Measurements from ENCODE around the gene CRYGS. TPM values are rescaled to one million over a fixed set of nuclear protein-coding genes. Genes with fewer than 3 reads are reported as not detected.
"Not testable (repeated sequence)": the region's sequence is repeated elsewhere in the genome, so short reads cannot be mapped to it uniquely, and the experiment has no call there.

Gene CRYGS
- total RNA-seq, 2 donors from 2014 or later: 3.1 to 3.9 TPM

GRCh38 chr3:186569779-186570095 is 25.6 kb upstream of the CRYGS start:
- Mint-ChIP-seq H3K27ac (peak overlapping the region; percentile 93 to 99), H3K9me3 (no peaks in the 10 kb centered on the region), H3K36me3 (peaks cover 14 to 25% of the 10 kb centered on the region in 2 donors)
- no peak for DNase-seq (ENCODE audit: low spot score in 2 of 2)
- ATAC-seq: no peak

- not testable (repeated sequence) for H3K9me3 Mint-ChIP-seq
- H3K36me3 Mint-ChIP-seq: peaks cover 11 to 24% of the 10 kb centered on the region in 2 donors
- H3K27ac Mint-ChIP-seq: peak overlapping the region; percentile 93 to 99
These were observed 25.2 kb upstream of the CRYGS start for GRCh38 chr3:186569361-186569760.

GRCh38 chr3:186567072-186567921 is 23.1 kb upstream of the CRYGS start, which contains the start of gene TBCCD1:
Gene TBCCD1, minus strand, starts transcription at chr3:186567339. Its CDS starts 3,010 bp downstream, at chr3:186564329.
- ATAC-seq: peak; percentile 64
- Mint-ChIP-seq H3K9me3 (no peaks in the 10 kb centered on the region), H3K27ac (peak within 1 kb of the TSS; percentile 95 to 96), H3K36me3 (peaks cover 11 to 17% of the 10 kb centered on the region in 2 donors)
- DNase-seq (ENCODE audit: low spot score in 2 of 2): peak; percentile 94 to 100

More at GRCh38 chr3:186569361-186569760, 25.2 kb upstream of the CRYGS start:
- ATAC-seq; DNase-seq (ENCODE audit: low spot score in 2 of 2): not testable (repeated sequence)

GRCh38 chr3:186566772-186567071 is 22.5 kb upstream of the CRYGS start:
- Mint-ChIP-seq H3K36me3 (peaks cover 11 to 17% of the 10 kb centered on the region in 2 donors), H3K9me3 (no peaks in the 10 kb centered on the region), H3K27ac (peak overlapping the region; percentile 94 to 96)
- no peak for ATAC-seq
- DNase-seq (ENCODE audit: low spot score in 2 of 2): no peak

- H3K36me3 Mint-ChIP-seq: peaks cover 6 to 7% of the 10 kb centered on the region in 2 donors
- no peak for ATAC-seq
- DNase-seq (ENCODE audit: low spot score in 2 of 2): no peak
- H3K27ac Mint-ChIP-seq: peak overlapping the region in 1 of 2 donors; percentile 46
- no peaks in the 10 kb centered on the region for H3K9me3 Mint-ChIP-seq
These were observed 20.4 kb upstream of the CRYGS start for GRCh38 chr3:186564586-186564985.

- ATAC-seq (no peak), DNase-seq (ENCODE audit: low spot score in 2 of 2) (no peak)
- H3K9me3 Mint-ChIP-seq: no peaks in the 10 kb centered on the region
- peaks cover 5% of the 10 kb centered on the region in 2 donors for H3K36me3 Mint-ChIP-seq
- no peak overlapping the region for H3K27ac Mint-ChIP-seq
These were observed 8.3 kb upstream of the CRYGS start for GRCh38 chr3:186552408-186553031.

- ATAC-seq (no peak), DNase-seq (ENCODE audit: low spot score in 2 of 2) (no peak)
- Mint-ChIP-seq H3K27ac (no peak overlapping the region), H3K36me3 (peaks cover 5% of the 10 kb centered on the region in 2 donors), H3K9me3 (no peaks in the 10 kb centered on the region)
These were observed 7.2 kb upstream of the CRYGS start for GRCh38 chr3:186551387-186551786.

GRCh38 chr3:186549497-186549896 is 5.3 kb upstream of the CRYGS start:
- Mint-ChIP-seq H3K36me3 (peaks cover 0 to 5% of the 10 kb centered on the region in 2 donors), H3K27ac (no peak overlapping the region), H3K9me3 (no peaks in the 10 kb centered on the region)
- DNase-seq (ENCODE audit: low spot score in 2 of 2) (no peak), ATAC-seq (no peak)

GRCh38 chr3:186540835-186541226 is 3.3 kb downstream of the CRYGS start:
- DNase-seq (ENCODE audit: low spot score in 2 of 2) (no peak), ATAC-seq (peak; percentile 6 to 22)
- H3K9me3 Mint-ChIP-seq: no peaks in the 10 kb centered on the region
- H3K36me3 Mint-ChIP-seq: peaks cover 0 to 7% of the 10 kb centered on the region in 2 donors
- H3K27ac Mint-ChIP-seq: peak overlapping the region; percentile 18 to 78

- ATAC-seq (peak; percentile 62 to 64), DNase-seq (ENCODE audit: low spot score in 2 of 2) (peak; percentile 78 to 86)
- peak overlapping the region; percentile 18 to 78 for H3K27ac Mint-ChIP-seq
- H3K36me3 Mint-ChIP-seq: peaks cover 0 to 7% of the 10 kb centered on the region in 2 donors
- no peaks in the 10 kb centered on the region for H3K9me3 Mint-ChIP-seq
These were observed 3.9 kb downstream of the CRYGS start for GRCh38 chr3:186540221-186540834.

GRCh38 chr3:186538779-186539178 is 5.4 kb downstream of the CRYGS start:
- DNase-seq (ENCODE audit: low spot score in 2 of 2) (no peak), ATAC-seq (peak; percentile 6 to 12)
- H3K9me3 Mint-ChIP-seq: no peaks in the 10 kb centered on the region
- H3K27ac Mint-ChIP-seq: peak overlapping the region; percentile 30 to 99
- H3K36me3 Mint-ChIP-seq: peaks cover 0 to 7% of the 10 kb centered on the region in 2 donors

- no peaks in the 10 kb centered on the region for H3K9me3 Mint-ChIP-seq
- H3K27ac Mint-ChIP-seq: peak overlapping the region; percentile 86 to 99
- ATAC-seq (peak; percentile 9 to 14), DNase-seq (ENCODE audit: low spot score in 2 of 2) (no peak)
- peaks cover 0 to 7% of the 10 kb centered on the region in 2 donors for H3K36me3 Mint-ChIP-seq
These were observed 7.0 kb downstream of the CRYGS start for GRCh38 chr3:186536883-186537844.

- DNase-seq (ENCODE audit: low spot score in 2 of 2) (peak; percentile 64 to 74), ATAC-seq (peak; percentile 82 to 84)
- peaks cover 0 to 3% of the 10 kb centered on the region in 2 donors for H3K9me3 Mint-ChIP-seq
- H3K36me3 Mint-ChIP-seq: peaks cover 4 to 15% of the 10 kb centered on the region in 2 donors
- peak overlapping the region; percentile 99 to 100 for H3K27ac Mint-ChIP-seq
These were observed 10.0 kb downstream of the CRYGS start for GRCh38 chr3:186534113-186534669.

GRCh38 chr3:186532598-186533072 is 11.5 kb downstream of the CRYGS start:
- H3K27ac Mint-ChIP-seq: peak overlapping the region; percentile 73 to 89
- ATAC-seq (no peak), DNase-seq (ENCODE audit: low spot score in 2 of 2) (no peak)
- peaks cover 4 to 23% of the 10 kb centered on the region in 2 donors for H3K36me3 Mint-ChIP-seq
- H3K9me3 Mint-ChIP-seq: peaks cover 0 to 18% of the 10 kb centered on the region in 2 donors

GRCh38 chr3:186531694-186532093 is 12.5 kb downstream of the CRYGS start:
- not testable (repeated sequence) for DNase-seq (ENCODE audit: low spot score in 2 of 2); ATAC-seq; H3K27ac Mint-ChIP-seq
- H3K36me3 Mint-ChIP-seq: peaks cover 4 to 25% of the 10 kb centered on the region in 2 donors
- H3K9me3 Mint-ChIP-seq: peaks cover 0 to 19% of the 10 kb centered on the region in 2 donors

GRCh38 chr3:186530415-186530814 is 13.8 kb downstream of the CRYGS start:
- peaks cover 4 to 25% of the 10 kb centered on the region in 2 donors for H3K36me3 Mint-ChIP-seq
- ATAC-seq: no peak
- no peak overlapping the region for H3K27ac Mint-ChIP-seq
- no peak for DNase-seq (ENCODE audit: low spot score in 2 of 2)
- peaks cover 0 to 19% of the 10 kb centered on the region in 2 donors for H3K9me3 Mint-ChIP-seq

All from activated naive CD4-positive, alpha-beta T cell treated with anti-CD3 and anti-CD28 coated beads, Interleukin-2, amount 50 U/mL, for 72 hours (primary cell).